AG04450 (cell line): ENCODE results near the gene AP3D1. TPM values are rescaled to one million over a fixed set of nuclear protein-coding genes. Genes with fewer than 3 reads are reported as not detected.

Experiments used
- CTCF ChIA-PET: fragments of 300-600, 350-600 bp; formaldehyde crosslinking; extraction: SDS; loops from one replicate; lab custom pipeline; 2022; ENCODE audit warnings: antibody characterized with exemption, inconsistent platforms; lab: Charles Lee
- POLR2A ChIA-PET: fragments of 350-600 bp; formaldehyde crosslinking; extraction: SDS; loops from one replicate; lab custom pipeline; 2021; ENCODE audit warnings: antibody characterized with exemption, inconsistent platforms; lab: Yijun Ruan, JAX
- DNase-seq: peaks from one replicate; pipeline ENCODE4 v3.0.0-alpha.2; 2011; ENCODE audit warnings: low read depth, low spot score
- H3K27ac ChIP-seq: one replicate; pipeline ENCODE4 v1.5.1; 2012; ENCODE audit warnings: low read depth, low read length, control low read depth
- H3K27me3 ChIP-seq: one replicate; pipeline ENCODE4 v1.6.0; 2012; ENCODE audit warnings: low read length; ENCODE audit not compliant: control insufficient read depth, insufficient read depth
- H3K4me3 ChIP-seq: 2 replicates; pipeline ENCODE4 v1.5.1; 2011; ENCODE audit warnings: mild to moderate bottlenecking, low read depth, low read length, control low read depth
- H3K9me3 ChIP-seq: 2 replicates; pipeline ENCODE4 v1.5.1; 2012; ENCODE audit warnings: low read length; ENCODE audit not compliant: control insufficient read depth, insufficient read depth
- CTCF ChIP-seq: IDR thresholded peaks from 2 replicates; pipeline ENCODE4 v1.5.1; 2011; ENCODE audit warnings: low read depth, low read length, control low read depth, inconsistent platforms
- polyA plus RNA-seq: library from polyadenylated mRNA; depleted of rRNA; stranded (reverse); fragments of >200 nt; gene quantifications from 2 replicates; pipeline ENCODE4 v1.2.3, GENCODE V29; 2011

The AP3D1 gene
- polyA plus RNA-seq, 1 experiment, result 68.2 TPM

GRCh38 chr19:2167896-2168618 lies 16.7 kb upstream of the AP3D1 start:
- no peak for TF ChIP-seq CTCF
- no peak for DNase-seq

GRCh38 chr19:2166741-2167738 lies 15.7 kb upstream of the AP3D1 start:
- DNase-seq, result no peak
- Histone ChIP-seq H3K27me3 (no peaks in the 10 kb centered on the region), H3K9me3 (no peaks in the 10 kb centered on the region), H3K4me3 (peak overlapping the region; percentile 36), H3K27ac (peak overlapping the region; percentile 86)
- TF ChIP-seq CTCF, result no peak
- ChIA-PET POLR2A (interaction anchor here (0.7 to 1.6 kb wide), 2 partner anchors 9 to 63 kb away, joined by 3 to 4 read pairs; no protein-coding TSS in a partner anchor), CTCF (interaction anchor here (0.6 kb wide), 1 partner anchor 11 kb away, joined by 3 read pairs; no protein-coding TSS in a partner anchor)

More at GRCh38 chr19:2167896-2168618, 16.7 kb upstream of the AP3D1 start:
- Histone ChIP-seq H3K4me3 (no peak overlapping the region), H3K27me3 (no peaks in the 10 kb centered on the region), H3K27ac (peak overlapping the region; percentile 86), H3K9me3 (no peaks in the 10 kb centered on the region; the same call in 1 of the 2 replicates)
- ChIA-PET POLR2A (interaction anchor here (0.7 to 2.0 kb wide), 3 partner anchors 8 to 62 kb away, joined by 3 to 23 read pairs (median 4); no protein-coding TSS in a partner anchor), CTCF (interaction anchor here (0.6 kb wide), 1 partner anchor 12 kb away, joined by 3 read pairs; no protein-coding TSS in a partner anchor)

- Histone ChIP-seq H3K27ac (peak overlapping the region; percentile 57), H3K27me3 (no peaks in the 10 kb centered on the region), H3K4me3 (peak overlapping the region; percentile 85), H3K9me3 (no peaks in the 10 kb centered on the region)
- no peak for TF ChIP-seq CTCF
- CTCF ChIA-PET, result no interaction called here
- POLR2A ChIA-PET, result interaction anchor here (0.6 to 1.2 kb wide), 3 partner anchors 22 to 463 kb away, joined by 3 to 5 read pairs (median 4); no protein-coding TSS in a partner anchor
- no peak for DNase-seq
These were observed 12.9 kb upstream of the AP3D1 start for GRCh38 chr19:2164020-2164998.

GRCh38 chr19:2160379-2160778 lies 9.0 kb upstream of the AP3D1 start:
- Histone ChIP-seq H3K27ac (no peak overlapping the region), H3K27me3 (no peaks in the 10 kb centered on the region), H3K9me3 (no peaks in the 10 kb centered on the region), H3K4me3 (no peak overlapping the region)
- no peak for DNase-seq
- ChIA-PET CTCF (no interaction called here), POLR2A (interaction anchor here (0.6 kb wide), 1 partner anchor 845 kb away, joined by 3 read pairs; no protein-coding TSS in a partner anchor)
- no peak for TF ChIP-seq CTCF
